H9 (cell line): ENCODE data around the gene FARSA. TPM values are rescaled to one million over a fixed set of nuclear protein-coding genes. Genes with fewer than 3 reads are reported as not detected.

Source experiments
- DNase-seq: peaks from one replicate; pipeline ENCODE4 v3.0.0-alpha.2; 2017
- H2AFZ ChIP-seq: one replicate; pipeline ENCODE4 v1.6.1; 2013; ENCODE audit warnings: mild to moderate bottlenecking, low read length, control low read depth, moderate library complexity
- H2AK5ac ChIP-seq: 2 replicates; pipeline ENCODE4 v1.6.1; 2013; ENCODE audit warnings: low read length, control low read depth, mixed read lengths; ENCODE audit not compliant: insufficient read length
- H2BK120ac ChIP-seq: one replicate; pipeline ENCODE4 v1.6.1; 2013; ENCODE audit warnings: low read depth, mild to moderate bottlenecking, low read length, control low read depth, inconsistent platforms; ENCODE audit not compliant: poor library complexity, severe bottlenecking
- H2BK12ac ChIP-seq: 2 replicates; pipeline ENCODE4 v1.6.1; 2013; ENCODE audit warnings: low read length, control low read depth, mixed read lengths, low read depth; ENCODE audit not compliant: insufficient read length
- H2BK15ac ChIP-seq: 2 replicates; pipeline ENCODE4 v1.6.1; 2013; ENCODE audit warnings: low read depth, low read length, control low read depth
- H2BK20ac ChIP-seq: one replicate; pipeline ENCODE4 v1.6.1; 2013; ENCODE audit warnings: low read depth, mild to moderate bottlenecking, low read length, control low read depth, inconsistent platforms; ENCODE audit not compliant: poor library complexity, severe bottlenecking
- H2BK5ac ChIP-seq: 2 replicates; pipeline ENCODE4 v1.6.1; 2013; ENCODE audit warnings: low read length, control low read depth, mixed read lengths; ENCODE audit not compliant: insufficient read length
- H3K14ac ChIP-seq: 2 replicates; pipeline ENCODE4 v1.6.1; 2013; ENCODE audit warnings: low read length, control low read depth; ENCODE audit not compliant: insufficient read depth
- H3K18ac ChIP-seq: 2 replicates; pipeline ENCODE4 v1.6.1; 2013; ENCODE audit warnings: low read depth, mild to moderate bottlenecking, mixed read lengths, low read length, control low read depth; ENCODE audit not compliant: insufficient read length
- H3K23ac ChIP-seq: 2 replicates; pipeline ENCODE4 v1.6.1; 2013; ENCODE audit warnings: low read length, control low read depth, mixed read lengths, low read depth; ENCODE audit not compliant: insufficient read length
- H3K23me2 ChIP-seq: 2 replicates; pipeline ENCODE4 v1.6.1; 2013; ENCODE audit warnings: low read depth, mild to moderate bottlenecking, mixed read lengths, low read length, control low read depth; ENCODE audit not compliant: insufficient read length, poor library complexity, severe bottlenecking
- H3K27ac ChIP-seq: 2 replicates; pipeline ENCODE4 v1.5.1; 2013; ENCODE audit warnings: low read length, control low read depth, mixed read lengths, low read depth; ENCODE audit not compliant: insufficient read length
- H3K27me3 ChIP-seq: 2 replicates; pipeline ENCODE4 v1.6.1; 2013; ENCODE audit warnings: low read length, control low read depth, inconsistent platforms; ENCODE audit not compliant: insufficient read depth
- H3K4ac ChIP-seq: 2 replicates; pipeline ENCODE4 v1.6.1; 2013; ENCODE audit warnings: low read depth, mild to moderate bottlenecking, control low read depth, inconsistent platforms, low read length, moderate library complexity
- H3K4me1 ChIP-seq: 2 replicates; pipeline ENCODE4 v1.6.1; 2013; ENCODE audit warnings: low read length, control low read depth, inconsistent platforms; ENCODE audit not compliant: insufficient read depth
- H3K4me2 ChIP-seq: 2 replicates; pipeline ENCODE4 v1.6.1; 2013; ENCODE audit warnings: low read length, control low read depth, mixed read lengths; ENCODE audit not compliant: insufficient read length, insufficient read depth
- H3K56ac ChIP-seq: 2 replicates; pipeline ENCODE4 v1.6.1; 2013; ENCODE audit warnings: low read depth, mild to moderate bottlenecking, mixed read lengths, low read length, control low read depth; ENCODE audit not compliant: insufficient read length
- H3K79me1 ChIP-seq: 2 replicates; pipeline ENCODE4 v1.6.1; 2013; ENCODE audit warnings: low read depth, mild to moderate bottlenecking, moderate library complexity, low read length, control low read depth, inconsistent platforms; ENCODE audit not compliant: insufficient read depth, poor library complexity, severe bottlenecking
- H3K79me2 ChIP-seq: 2 replicates; pipeline ENCODE4 v1.6.1; 2013; ENCODE audit warnings: low read length, control low read depth, inconsistent platforms; ENCODE audit not compliant: insufficient read depth
- H3K9ac ChIP-seq: 2 replicates; pipeline ENCODE4 v1.6.1; 2013; ENCODE audit warnings: low read length, control low read depth, mixed read lengths; ENCODE audit not compliant: insufficient read length; ENCODE audit errors: extremely low read depth
- H3K9me3 ChIP-seq: one replicate; pipeline ENCODE4 v1.6.1; 2013; ENCODE audit warnings: low read depth, low read length, inconsistent platforms; ENCODE audit not compliant: control insufficient read depth
- H3T11ph ChIP-seq: one replicate; pipeline ENCODE4 v1.6.1; 2013; ENCODE audit warnings: mild to moderate bottlenecking, low read length, control low read depth, inconsistent platforms
- H4K20me1 ChIP-seq: one replicate; pipeline ENCODE4 v1.6.1; 2013; ENCODE audit not compliant: control insufficient read depth, insufficient read length, insufficient read depth
- H4K5ac ChIP-seq: 2 replicates; pipeline ENCODE4 v1.6.1; 2013; ENCODE audit warnings: low read depth, mild to moderate bottlenecking, mixed read lengths, low read length, control low read depth; ENCODE audit not compliant: insufficient read length
- H4K8ac ChIP-seq: replicated peaks from 2 replicates; pipeline ENCODE4 v1.6.1; 2013; ENCODE audit warnings: low read length, control low read depth, mixed read lengths, low read depth; ENCODE audit not compliant: insufficient read length
- H4K91ac ChIP-seq: 2 replicates; pipeline ENCODE4 v1.6.1; 2013; ENCODE audit warnings: low read depth, mild to moderate bottlenecking, moderate library complexity, mixed read lengths, low read length, control low read depth; ENCODE audit not compliant: insufficient read length
- H3K27ac Mint-ChIP-seq, 3 experiments: 2 replicates in 2 of 3; 3 replicates in 1 of 3; pipeline ENCODE4 v1.8.0; 2020 to 2021; ENCODE audit warnings: mixed read lengths in 3 of 3, mild to moderate bottlenecking in 1 of 3, moderate library complexity in 1 of 3
- H3K27me3 Mint-ChIP-seq: 2 replicates; pipeline ENCODE4 v1.8.0; 2021; ENCODE audit warnings: low read depth, mild to moderate bottlenecking, moderate library complexity, mixed read lengths
- H3K36me3 Mint-ChIP-seq, 3 experiments: 2 replicates in 2 of 3; 3 replicates in 1 of 3; pipeline ENCODE4 v1.8.0; 2020 to 2021; ENCODE audit warnings: low read depth in 3 of 3, mixed read lengths in 3 of 3; ENCODE audit not compliant: insufficient read depth in 1 of 3
- H3K4me1 Mint-ChIP-seq, 2 experiments: 2 replicates each; pipeline ENCODE4 v1.8.0; 2020; ENCODE audit warnings: mixed read lengths in 2 of 2
- H3K4me3 Mint-ChIP-seq, 2 experiments: 2 replicates in 1 of 2; 3 replicates in 1 of 2; pipeline ENCODE4 v1.8.0; 2020 to 2021; ENCODE audit warnings: mild to moderate bottlenecking in 2 of 2, mixed read lengths in 2 of 2, moderate library complexity in 1 of 2
- H3K9me3 Mint-ChIP-seq, 2 experiments: 2 replicates in 1 of 2; 3 replicates in 1 of 2; pipeline ENCODE4 v1.8.0; 2020; ENCODE audit warnings: mild to moderate bottlenecking in 2 of 2, mixed read lengths in 2 of 2, moderate library complexity in 1 of 2
- WGBS: extraction: QIAGEN DNeasy Blood & Tissue Kit; methylation state at CpG from one replicate; pipeline ENCODE4 v1.1.7; 2013; ENCODE audit warnings: missing lambda C conversion rate, low lambda C conversion rate, mixed read lengths; ENCODE audit not compliant: insufficient read length; ENCODE audit errors: extremely low coverage; 5-methylcytosine and 5-hydroxymethylcytosine counted together
- total RNA-seq: library from RNA; stranded (reverse); gene quantifications from 2 replicates; pipeline ENCODE4 v1.2.1, GENCODE V29; 2021
- TF ChIP-seq, protein P1 (sequence below): fragments of 200-600 bp; sonication (generic); conservative IDR thresholded peaks from 3 replicates; pipeline ENCODE4 v1.8.0; 2021; ENCODE audit warnings: antibody characterized with exemption, mild to moderate bottlenecking

FARSA gene
- total RNA-seq, 1 experiment from 2014 or later, result 110 TPM

GRCh38 chr19:12965017-12965811 lies 31.7 kb upstream of the FARSA start:
- TF ChIP-seq, protein P1, sequence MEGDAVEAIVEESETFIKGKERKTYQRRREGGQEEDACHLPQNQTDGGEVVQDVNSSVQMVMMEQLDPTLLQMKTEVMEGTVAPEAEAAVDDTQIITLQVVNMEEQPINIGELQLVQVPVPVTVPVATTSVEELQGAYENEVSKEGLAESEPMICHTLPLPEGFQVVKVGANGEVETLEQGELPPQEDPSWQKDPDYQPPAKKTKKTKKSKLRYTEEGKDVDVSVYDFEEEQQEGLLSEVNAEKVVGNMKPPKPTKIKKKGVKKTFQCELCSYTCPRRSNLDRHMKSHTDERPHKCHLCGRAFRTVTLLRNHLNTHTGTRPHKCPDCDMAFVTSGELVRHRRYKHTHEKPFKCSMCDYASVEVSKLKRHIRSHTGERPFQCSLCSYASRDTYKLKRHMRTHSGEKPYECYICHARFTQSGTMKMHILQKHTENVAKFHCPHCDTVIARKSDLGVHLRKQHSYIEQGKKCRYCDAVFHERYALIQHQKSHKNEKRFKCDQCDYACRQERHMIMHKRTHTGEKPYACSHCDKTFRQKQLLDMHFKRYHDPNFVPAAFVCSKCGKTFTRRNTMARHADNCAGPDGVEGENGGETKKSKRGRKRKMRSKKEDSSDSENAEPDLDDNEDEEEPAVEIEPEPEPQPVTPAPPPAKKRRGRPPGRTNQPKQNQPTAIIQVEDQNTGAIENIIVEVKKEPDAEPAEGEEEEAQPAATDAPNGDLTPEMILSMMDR, result peak; percentile 92
- no peak overlapping the region for H4K5ac ChIP-seq
- H3K27me3 Mint-ChIP-seq, result peaks cover 12% of the 10 kb centered on the region
- no peaks in the 10 kb centered on the region for H3K9me3 ChIP-seq
- H3K27ac Mint-ChIP-seq, result peak overlapping the region; percentile 90 to 96 (median 93)
- no peak overlapping the region for H2AFZ ChIP-seq
- H4K8ac ChIP-seq, result no peak overlapping the region
- DNase-seq, result peak; percentile 92
- no peak overlapping the region for H2AK5ac ChIP-seq
- H3K4me1 ChIP-seq, result no peaks in the 10 kb centered on the region
- no peak overlapping the region for H3K4ac ChIP-seq
- peak overlapping the region; percentile 46 for H3K4me2 ChIP-seq
- H4K91ac ChIP-seq, result no peak overlapping the region
- H3K79me2 ChIP-seq, result no peaks in the 10 kb centered on the region
- H3K9me3 Mint-ChIP-seq, result peaks cover 3 to 4% of the 10 kb centered on the region in 2 experiments; a peak in 4 of 5 replicates
- no peak overlapping the region for H2BK20ac ChIP-seq
- H3K27ac ChIP-seq, result no peak overlapping the region
- H2BK120ac ChIP-seq, result no peak overlapping the region
- H3K36me3 Mint-ChIP-seq, result no peaks in the 10 kb centered on the region
- H2BK15ac ChIP-seq, result no peak overlapping the region; the same call in 1 of the 2 replicates
- no peak overlapping the region for H3T11ph ChIP-seq
- no peaks in the 10 kb centered on the region for H3K23me2 ChIP-seq
- no CpG with 5 or more reads among the region's 34 CpGs for WGBS
- H4K20me1 ChIP-seq, result no peaks in the 10 kb centered on the region
- H3K23ac ChIP-seq, result no peak overlapping the region
- no peak overlapping the region for H3K56ac ChIP-seq
- H2BK12ac ChIP-seq, result no peak overlapping the region
- no peak overlapping the region for H2BK5ac ChIP-seq
- no peaks in the 10 kb centered on the region for H3K27me3 ChIP-seq
- H3K4me3 Mint-ChIP-seq, result peak overlapping the region; percentile 64 to 76
- H3K9ac ChIP-seq, result no peak overlapping the region
- peak overlapping the region; percentile 84; the same call in 1 of the 2 replicates for H3K14ac ChIP-seq
- H3K18ac ChIP-seq, result no peak overlapping the region
- H3K4me1 Mint-ChIP-seq, result peaks cover 0 to 12% of the 10 kb centered on the region in 2 experiments; a peak in 3 of 4 replicates
- H3K79me1 ChIP-seq, result no peaks in the 10 kb centered on the region
